Left renal cortex interstitium (tissue), 4 donors: ENCODE measurements around the gene LHPP. TPM values are rescaled to one million over a fixed set of nuclear protein-coding genes. Genes with fewer than 3 reads are reported as not detected.

Experiments used
- DNase-seq, 4 donors: peaks; one replicate each; pipeline ENCODE4 v3.0.0-alpha.2; 2013; ENCODE audit warnings: low read depth in 4 of 4, low spot score in 2 of 4, missing footprints in 1 of 4
- polyA plus RNA-seq, 4 donors: library from polyadenylated mRNA; unstranded; fragments of 120-200 nt; gene quantifications; one replicate each; pipeline ENCODE4 v1.2.1, GENCODE V29; 2013; ENCODE audit not compliant: insufficient read length in 4 of 4

LHPP gene
- polyA plus RNA-seq, 4 donors: 18.7 to 26.4 (median 22.0) TPM

- DNase-seq: no peak
These were observed 187.6 kb downstream of the LHPP start for GRCh38 chr10:124649214-124649613.

- DNase-seq: no peak
These were observed 188.6 kb downstream of the LHPP start for GRCh38 chr10:124650263-124650662.

DNA sequence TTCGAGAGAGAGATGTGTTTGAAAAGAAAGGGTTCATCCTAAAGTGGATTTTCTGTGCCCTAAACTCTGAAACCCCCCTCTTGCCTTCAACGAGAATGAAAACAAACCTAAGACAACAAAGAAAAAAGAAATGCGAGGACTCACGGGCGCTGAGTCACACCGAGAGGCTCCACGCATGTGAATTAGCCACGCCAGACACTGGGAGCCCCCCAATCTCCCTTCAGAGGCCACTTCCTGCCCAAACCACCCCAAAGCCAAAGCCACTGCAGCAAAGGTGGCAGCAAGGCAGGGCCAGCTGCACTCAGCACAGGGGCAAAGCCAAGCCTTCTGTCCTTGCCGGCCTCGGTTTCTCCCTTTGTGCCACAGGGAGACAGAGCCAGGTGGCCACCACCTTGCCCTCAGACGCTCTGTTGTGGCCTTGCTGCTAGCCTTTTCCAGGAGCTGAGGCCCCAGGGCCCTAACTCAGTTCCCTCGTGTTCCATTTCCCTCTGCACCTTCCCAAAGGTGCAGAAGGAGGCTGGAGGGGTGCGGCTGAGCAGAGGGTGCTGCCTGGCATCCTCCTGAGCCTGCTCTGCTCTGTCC lies 189.3 kb downstream of the LHPP start:
- no peak for DNase-seq

DNA sequence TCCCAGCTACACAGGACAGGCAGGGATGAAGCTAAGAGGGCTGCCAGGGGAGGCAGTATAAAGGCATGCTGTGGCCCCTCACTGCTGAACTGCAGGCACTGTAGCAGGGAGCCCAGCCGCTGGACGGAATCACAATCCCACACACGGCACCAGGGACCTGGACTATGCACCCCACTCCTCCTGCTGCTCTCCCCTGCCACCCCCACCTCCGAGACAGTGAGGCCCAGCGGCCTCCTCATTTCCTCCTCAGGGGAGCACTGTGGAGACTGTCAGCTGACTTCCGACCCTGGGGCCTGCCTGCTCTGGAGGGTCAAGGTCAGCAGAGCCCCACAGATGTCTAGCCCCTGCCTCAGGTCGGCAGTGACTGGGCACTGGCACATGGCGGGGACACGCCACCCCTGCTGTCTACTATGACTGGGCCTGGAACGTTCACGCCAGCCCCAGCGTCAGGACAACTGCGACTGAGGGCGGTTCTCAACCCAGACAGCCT lies 189.8 kb downstream of the LHPP start:
- DNase-seq: no peak

DNA sequence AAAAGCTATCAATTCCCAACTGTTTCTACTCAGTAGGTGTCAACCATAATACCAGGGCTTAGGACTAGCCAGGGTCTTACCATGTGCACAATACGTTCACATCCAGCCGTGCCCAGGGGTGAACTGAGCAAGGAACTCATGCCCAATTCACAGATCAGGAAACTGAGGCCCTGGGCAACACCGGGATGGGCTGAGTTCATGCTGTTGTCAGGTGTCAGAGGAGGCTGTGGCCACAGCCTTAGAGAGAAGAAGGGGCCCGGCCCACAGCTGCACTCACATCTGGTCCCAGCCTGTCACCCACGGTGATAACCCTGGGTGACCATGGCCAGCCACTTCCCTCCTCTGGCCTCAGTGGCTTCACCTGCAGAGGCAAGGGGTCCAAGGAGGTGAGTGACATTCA lies 190.6 kb downstream of the LHPP start:
- no peak for DNase-seq

GRCh38 chr10:124652701-124653100 lies 191.1 kb downstream of the LHPP start:
- no peak for DNase-seq

- DNase-seq: no peak
These were observed 191.7 kb downstream of the LHPP start for GRCh38 chr10:124653311-124653710.

GRCh38 chr10:124653811-124654651 lies 192.4 kb downstream of the LHPP start:
- DNase-seq: no peak

- DNase-seq: no peak
These were observed 193.1 kb downstream of the LHPP start for GRCh38 chr10:124654686-124655085.

DNA sequence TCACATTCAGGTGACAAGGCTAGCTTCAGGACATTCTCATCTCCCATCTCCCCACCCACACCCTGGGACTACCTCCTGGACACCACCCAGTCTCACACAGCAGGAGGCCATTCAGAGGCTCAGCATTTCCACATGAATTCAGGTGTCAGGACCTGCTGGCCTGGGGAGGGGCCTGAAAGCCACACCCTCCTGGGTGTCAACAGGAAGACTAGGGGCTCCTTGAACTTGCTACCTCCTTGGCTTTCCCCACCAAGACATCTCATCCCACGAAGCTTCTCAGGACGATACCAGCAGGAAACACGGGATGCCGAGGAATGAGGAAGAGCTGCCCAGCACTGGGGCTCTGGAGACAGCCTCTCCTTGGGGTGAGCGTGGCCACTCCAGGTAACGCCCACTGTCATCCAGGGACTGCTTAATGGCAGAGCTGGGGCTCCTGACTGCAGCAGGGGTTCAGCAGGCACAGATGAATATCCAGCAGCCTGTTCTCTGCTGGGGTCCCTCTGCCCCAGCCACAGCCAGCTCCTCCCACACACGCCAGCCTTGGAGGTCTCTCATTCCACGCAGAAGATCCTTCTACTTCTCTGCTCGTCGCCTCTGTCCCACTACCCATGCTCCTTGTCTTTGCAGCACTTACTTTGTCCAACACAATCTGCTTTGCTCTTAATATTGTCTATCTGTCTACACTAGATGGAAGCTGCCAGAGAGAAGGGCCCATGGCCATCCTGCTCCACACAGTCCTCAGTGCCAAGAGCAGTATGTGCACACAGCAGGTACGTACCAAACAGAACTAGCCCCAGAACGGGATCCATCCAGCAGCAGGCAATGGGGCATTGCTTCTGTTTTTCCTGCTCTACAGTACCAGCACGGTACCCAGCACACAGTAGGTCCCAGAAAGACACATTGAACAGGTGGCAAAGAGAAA lies 193.8 kb downstream of the LHPP start:
- no peak for DNase-seq

DNA sequence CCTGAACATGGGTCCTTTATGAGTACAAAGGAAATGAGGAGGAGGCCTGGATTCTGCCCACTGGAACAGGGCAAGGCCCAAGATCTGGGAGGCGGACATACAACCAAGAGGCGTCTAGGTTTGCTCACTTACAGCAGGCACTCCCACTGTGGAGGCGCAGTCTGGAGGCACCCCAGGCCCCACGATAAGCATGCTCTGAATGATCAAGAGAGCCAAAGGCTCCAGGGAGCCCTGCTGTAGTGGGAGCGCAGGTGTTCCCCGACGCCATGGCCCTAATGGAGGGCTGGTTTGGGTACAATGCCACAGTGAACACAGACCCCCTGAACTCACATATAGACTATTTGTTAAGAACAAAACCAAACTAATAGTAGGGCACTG lies 194.5 kb downstream of the LHPP start:
- DNase-seq: no peak

DNA sequence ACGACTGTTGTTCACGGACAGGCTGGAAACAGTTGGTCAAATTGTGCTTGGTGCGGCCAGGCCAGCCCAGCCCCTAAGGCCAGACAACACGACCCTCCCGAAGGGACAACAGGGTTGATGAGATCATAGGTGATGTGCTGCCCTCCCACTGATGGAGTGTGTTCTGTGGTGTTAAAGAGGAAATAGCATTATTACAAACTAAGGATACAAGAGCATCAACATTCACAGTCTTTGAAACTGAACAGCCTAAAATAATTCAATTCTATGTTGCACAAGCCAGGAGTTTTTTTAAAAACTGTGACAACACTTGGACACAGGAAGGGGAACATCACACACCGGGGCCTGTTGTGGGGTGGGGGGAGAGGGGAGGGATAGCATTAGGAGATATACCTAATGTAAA lies 194.9 kb downstream of the LHPP start:
- no peak for DNase-seq

DNA sequence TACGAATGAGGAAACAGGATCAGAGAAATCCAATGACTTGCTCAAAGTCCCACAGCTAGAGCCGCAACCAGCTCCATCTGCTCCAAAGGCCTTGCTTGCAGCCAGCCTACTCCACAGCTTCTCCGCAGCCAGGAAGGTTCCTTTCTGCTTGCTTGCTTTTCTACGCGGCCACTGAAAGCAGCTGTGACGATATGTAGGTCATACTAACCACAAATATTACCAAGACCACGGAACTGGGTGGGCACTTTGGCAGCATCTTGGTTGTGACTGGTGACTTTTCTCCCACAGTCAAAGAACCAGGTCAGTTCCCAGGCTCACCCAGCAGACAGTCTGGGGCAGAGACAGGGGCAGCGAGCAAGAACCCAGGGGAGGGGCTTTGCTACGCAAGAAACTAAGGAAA lies 196.2 kb downstream of the LHPP start:
- DNase-seq: no peak

DNA sequence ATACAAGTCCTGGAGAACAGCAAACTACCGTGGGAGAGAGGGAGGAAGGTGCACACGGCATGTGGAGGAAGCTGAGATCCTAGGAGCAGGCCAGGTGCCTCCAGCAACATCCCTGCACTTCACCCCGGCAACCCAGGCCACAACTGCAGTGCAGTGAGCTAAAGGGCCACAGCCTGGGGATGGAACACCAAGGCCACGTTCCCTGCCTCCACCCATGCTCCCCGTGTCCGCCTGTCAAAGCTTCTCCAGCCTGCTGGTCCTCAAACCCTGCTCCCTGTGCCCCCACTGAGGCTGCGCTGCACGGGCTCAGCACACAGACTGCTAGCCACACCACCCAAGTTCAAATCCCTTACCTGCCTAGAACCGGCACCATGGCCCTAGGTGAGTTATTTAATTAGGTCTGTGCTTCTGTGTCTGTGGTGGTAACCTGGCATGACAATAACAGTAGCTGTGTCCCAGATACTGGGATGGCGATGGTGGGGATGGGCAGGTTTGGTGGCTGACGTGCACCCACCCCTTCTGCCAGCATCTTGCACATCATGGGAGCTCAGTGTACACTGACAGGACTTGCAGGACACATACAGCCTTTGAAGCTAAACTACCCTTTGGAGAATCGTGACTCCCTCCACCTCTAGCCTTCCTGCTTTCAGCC lies 197.1 kb downstream of the LHPP start:
- no peak for DNase-seq

- DNase-seq: no peak
These were observed 197.8 kb downstream of the LHPP start for GRCh38 chr10:124659380-124659779.

- no peak for DNase-seq
These were observed 198.9 kb downstream of the LHPP start for GRCh38 chr10:124660404-124661125.

DNA sequence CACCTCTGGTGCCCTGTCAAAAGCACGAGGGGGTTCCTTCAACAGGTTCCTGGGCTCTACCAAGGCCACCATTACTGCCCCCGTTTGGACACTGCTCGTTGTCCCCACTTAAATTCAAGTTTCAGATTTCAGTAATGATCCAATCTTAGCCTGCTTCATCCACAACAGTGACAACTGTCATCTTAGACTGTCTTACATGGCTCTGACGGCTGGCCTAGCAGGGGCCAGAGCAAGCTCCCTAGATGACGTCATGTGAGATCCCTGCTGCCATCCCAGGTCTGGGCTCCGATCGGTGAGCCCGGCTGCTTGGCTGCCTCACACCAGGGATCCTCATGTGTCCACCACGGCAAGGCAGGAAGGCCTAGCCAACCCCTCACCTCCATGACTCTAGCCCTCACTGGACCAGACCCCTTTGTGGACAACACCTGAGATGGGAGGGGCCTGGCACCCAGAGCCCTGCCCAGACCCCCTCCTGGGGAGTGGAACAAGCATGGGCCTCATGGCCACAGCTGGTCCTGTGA lies 200.1 kb downstream of the LHPP start:
- no peak for DNase-seq

DNA sequence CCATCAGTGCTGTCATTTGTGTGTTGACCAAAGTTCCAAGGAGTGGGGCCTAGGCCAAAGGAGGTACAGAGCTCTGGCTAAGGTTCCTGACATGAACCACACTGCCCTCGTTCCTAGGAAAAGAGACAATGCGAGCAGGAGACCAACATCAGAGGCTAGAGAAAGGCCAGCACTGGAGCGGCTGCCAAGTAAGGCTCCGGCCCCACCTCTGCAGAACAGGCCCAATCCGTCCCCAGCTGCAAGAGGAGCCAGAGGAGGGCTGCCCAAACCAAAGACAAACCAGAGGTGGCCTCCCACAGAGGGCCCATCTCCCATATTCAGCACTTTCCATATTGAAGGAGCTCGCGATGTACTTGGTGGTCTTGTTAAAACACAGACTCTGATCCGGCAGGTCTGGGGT lies 201.6 kb downstream of the LHPP start:
- DNase-seq: no peak
